GM19238 (cell line): Measurements from ENCODE around the gene TNPO3.

ENCODE experiments used
- DNase-seq: peaks from one replicate; pipeline ENCODE4 v3.0.0; 2011; ENCODE audit warnings: low spot score; ENCODE audit not compliant: insufficient read length

Gene TNPO3

DNA sequence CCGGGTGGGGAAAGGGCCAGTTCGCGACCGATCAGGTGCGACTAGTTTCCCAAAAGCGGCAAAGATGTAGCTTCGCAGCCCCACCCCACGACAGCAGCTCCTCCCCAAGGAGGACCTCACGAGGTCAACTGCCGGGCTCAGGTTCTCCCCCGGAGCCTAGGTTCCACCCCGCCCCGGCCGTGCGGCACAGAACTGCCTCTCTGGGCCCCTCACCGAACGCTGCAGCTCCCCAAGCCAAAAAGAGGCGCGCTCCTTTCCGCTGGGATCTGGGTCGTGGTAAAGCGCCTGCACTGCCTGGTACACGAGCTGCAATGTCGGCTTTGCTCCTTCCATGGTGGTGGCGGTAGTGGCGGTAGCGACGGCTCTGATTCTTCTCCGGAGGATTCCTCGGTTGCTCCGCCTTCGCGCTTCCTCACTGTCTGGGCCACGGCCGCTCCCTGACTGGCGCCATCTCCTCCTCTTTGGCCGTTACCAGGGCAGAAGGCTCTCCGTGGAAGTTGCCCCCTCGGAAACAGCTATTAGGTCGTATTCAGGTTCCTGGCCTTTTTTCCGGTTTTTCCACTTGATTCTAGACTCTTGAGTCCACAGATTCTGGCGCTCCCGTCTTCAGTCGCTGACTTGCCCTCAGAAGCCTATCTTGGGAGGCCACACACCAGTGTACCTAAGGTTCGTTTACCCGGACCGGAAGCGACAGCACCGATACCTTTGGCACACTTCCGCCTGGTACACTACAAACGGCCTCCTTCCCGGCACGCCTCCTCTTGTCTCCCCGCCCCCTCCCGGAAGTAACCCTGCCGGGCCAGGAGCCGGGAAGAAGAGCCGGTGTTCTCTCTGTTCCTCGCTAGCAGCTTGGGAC lies at the start of gene TNPO3:
TNPO3 (minus strand) TSS at position 674 of the 856 bp plus-strand sequence; CDS start at position 333, 341 bp downstream.
- DNase-seq, result peak; percentile 90

DNA sequence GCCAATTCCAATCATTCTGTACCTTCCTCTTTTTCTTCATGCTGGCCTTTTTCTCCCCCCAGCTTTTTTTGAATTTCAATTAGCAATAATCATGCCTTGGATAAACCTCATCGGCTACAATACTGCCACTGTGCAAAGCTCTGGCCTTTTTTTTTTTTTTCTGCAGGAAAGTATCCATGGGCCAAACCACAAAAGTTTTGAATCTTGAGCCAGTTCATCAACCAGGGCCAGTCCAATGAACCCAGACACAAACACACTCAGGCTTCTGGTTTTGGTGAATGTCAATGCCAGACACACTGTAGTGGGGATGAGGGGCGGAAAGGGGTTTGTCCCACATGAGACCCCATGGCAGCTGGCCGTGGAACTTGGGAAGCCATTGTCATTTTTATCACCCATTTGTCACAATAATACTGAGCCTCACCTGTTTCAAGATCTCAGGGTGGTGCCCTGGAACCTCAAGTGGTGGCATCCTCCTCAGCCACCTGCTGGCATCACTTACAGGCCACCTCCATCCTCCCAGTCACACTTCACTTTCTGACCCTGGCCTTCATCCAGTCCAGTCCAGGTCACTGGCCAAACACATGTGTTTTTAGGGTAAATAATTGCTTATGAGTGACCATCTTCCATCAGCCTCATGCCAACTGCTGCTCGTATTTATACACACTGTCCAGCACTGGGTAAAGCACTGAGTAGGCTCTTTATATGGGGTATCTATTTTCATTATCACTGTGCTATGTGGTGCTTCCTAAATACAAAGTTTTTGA lies 48.8 kb upstream of the TNPO3 start:
- DNase-seq, result no peak

DNA sequence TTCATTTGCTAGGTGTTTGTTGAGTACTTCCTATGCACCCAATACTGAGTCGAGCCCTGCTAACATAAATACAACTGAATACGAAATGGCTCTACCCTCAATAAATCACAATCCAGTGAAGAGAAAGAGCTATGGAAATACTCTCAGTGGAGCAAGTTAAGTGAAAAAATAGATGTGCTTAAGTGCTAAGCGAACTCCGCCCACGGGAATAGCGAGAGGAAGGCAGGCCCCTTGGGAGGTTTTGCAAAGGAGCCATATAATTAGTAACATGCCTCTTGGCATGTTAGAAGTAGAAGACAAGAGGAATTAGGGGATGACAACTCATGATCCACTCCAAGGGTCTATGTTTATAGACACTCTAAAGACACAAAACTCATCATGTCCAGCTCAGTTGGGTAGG lies 46.8 kb upstream of the TNPO3 start:
- DNase-seq, result no peak

DNA sequence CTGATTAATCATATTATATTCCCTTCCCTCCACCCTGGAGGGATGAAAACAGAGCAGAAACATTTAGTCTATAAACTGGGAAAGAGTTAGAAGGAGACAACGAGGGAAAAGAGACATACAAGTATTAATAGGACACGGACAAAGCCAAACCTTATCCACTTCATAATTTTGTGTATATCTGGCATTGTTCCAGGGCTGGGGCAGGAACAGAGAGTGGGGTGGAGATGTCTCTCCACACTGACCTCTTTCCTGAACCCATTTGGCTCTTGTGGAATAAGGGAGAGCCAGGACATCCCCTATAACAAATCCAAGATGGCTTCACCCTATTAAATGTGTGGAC lies 45.9 kb upstream of the TNPO3 start:
- no peak for DNase-seq

GRCh38 chr7:129098409-129099084 lies 43.6 kb upstream of the TNPO3 start:
- no peak for DNase-seq

DNA sequence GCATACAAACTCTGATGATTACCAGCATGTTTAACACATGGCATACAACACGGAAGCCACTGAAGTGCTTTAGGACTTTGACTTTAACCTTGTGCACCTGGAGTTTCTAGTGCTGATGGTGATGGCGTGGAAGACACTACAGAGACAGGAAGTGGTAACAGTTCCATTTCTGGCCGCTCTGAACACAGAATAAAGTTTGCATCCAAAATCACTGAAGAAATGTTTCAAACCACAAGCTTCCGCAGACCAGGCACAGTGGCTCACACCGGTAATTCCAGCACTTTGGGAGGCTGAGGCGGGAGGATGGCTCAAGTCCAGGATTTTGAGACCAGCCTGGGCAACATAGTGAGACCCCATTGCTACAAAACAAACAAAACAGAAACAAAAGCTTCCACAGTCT lies 40.3 kb upstream of the TNPO3 start:
- peak; percentile 32 for DNase-seq

- no peak for DNase-seq
These were observed 39.6 kb upstream of the TNPO3 start for GRCh38 chr7:129094501-129094900.

DNA sequence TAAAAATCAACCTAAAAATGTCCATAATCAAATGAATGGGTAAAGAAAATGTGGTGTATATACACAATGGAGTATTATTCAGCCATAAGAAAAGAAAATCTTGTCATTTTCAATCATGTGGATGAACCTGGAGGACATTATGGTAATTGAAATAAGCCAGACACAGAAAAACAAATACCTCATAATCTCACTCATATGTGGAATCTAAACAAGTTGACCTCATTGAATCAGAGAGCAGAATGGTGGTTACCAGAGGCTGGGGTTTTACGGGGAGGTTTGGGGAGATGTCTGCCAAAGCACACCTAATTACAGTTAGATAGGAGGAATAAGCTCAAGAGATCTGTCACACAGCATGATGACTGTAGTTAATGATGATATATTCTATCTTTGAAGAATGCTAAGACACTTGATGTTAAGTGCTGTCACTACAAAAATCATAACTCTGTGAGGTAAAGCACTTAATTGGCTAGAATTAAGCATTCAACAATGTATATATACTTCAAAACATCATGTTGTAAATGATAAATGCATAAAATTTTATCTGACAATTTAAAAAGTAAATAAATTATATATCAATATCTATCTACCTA lies 39.1 kb upstream of the TNPO3 start:
- DNase-seq, result no peak

DNA sequence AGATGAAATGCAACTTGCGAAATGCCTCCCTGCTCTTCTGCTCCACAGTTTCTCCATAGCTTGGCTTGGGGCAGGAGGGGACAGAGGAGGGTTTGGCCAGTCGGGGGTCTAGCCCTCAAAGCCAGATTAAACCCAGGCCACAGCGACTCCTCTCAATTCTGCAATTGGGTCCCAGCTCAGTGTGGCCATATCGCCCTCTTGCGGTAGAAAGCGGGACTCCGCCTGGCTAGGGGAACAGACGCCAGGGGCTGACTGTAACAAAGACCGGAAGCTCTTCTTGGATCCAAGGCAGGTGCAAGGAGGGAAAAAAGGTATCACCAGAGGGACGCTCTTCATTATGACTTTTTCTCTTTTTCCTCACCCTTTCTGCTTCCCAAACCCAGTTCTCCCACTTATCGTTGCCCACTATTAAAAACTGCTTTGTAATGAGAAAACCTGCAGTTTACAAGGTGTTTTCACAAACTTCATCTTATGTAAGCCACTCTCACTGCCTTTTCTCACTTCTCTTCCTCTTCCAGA lies 36.6 kb upstream of the TNPO3 start:
- peak; percentile 64 for DNase-seq

GRCh38 chr7:129090300-129090907 lies 35.5 kb upstream of the TNPO3 start:
- no peak for DNase-seq

DNA sequence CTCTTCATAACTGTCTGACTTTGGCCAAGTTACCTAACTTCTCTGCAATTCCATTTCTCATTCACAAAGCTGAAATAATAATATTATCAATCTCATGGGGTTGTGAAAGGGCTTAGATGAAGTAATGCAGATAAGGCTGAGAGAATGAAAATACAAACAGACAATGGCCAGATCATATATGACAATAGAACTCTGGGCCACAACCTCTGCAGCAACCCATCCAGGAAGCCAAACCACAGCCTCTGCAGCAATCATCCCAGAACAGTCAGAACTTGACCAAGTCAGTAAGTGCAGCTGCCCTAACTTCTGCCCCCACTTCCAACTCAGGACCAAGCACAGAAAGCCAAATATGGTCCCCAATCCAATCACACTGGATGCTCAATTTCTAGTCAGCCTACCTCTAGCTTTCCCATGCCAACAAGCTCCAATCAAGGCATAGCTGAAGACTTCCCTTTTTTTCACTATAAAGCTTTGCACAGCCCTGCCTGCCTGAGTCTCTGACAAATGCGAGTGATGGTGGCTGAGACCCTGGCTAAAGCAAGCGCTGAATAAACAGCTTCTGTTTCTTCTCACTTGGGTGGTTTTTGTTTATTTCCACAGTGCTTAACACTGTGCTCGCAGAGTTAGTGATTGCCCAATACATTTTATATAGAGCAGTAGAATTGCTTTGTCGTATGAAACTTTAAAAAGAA lies 34.8 kb upstream of the TNPO3 start:
- no peak for DNase-seq

GRCh38 chr7:129084801-129085551 lies 30.1 kb upstream of the TNPO3 start:
- no peak for DNase-seq

GRCh38 chr7:129083525-129083924 lies 28.6 kb upstream of the TNPO3 start:
- DNase-seq, result no peak

- DNase-seq, result no peak
These were observed 23.5 kb upstream of the TNPO3 start for GRCh38 chr7:129078455-129078854.

- DNase-seq, result no peak
These were observed 22.0 kb upstream of the TNPO3 start for GRCh38 chr7:129076886-129077285.

DNA sequence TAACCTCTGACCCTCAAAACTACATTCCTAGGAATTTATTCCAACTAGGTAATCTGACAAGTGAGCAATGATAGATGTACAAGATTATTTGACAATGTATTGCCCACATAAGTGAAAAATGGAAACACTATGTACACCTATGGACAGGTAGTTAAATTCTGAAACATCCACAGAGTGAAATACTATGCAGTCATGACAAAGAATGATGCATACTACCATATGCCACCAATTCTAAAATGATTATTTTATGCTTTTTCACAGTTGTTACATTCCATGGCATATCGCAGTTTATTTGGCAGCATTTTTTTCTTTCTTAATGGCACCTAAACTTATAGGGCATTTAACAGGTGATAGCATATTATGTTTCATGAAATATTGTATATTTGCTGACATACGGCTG lies 20.1 kb upstream of the TNPO3 start:
- no peak for DNase-seq

DNA sequence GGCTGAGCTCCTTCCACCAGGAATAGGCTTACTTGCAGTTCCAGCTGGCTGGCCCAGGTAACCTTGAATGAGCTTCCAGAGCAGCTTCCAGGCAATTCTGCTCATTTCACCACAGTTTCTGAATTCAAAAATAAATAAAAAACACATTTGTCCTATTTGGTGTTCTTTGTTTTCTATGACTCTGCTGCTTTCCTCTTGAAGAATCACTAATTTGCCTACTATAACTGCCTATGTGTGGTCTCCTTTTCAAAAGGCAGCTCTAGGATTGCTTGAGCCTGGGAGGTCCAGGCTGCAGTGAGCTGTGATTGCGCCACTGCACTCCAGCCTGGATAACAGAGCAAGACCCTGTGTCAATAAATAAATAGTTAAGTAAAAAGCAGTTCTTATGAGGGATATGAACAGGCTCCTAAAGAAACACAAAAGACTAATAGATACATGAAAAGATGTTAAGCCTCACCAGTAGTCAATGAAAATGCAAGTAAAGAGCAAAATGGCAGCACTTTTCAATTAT lies 19.5 kb upstream of the TNPO3 start:
- no peak for DNase-seq

GRCh38 chr7:129073738-129074137 lies 18.8 kb upstream of the TNPO3 start:
- no peak for DNase-seq

GRCh38 chr7:129073204-129073603 lies 18.3 kb upstream of the TNPO3 start:
- no peak for DNase-seq
